Calu3 (cell line): Measurements from ENCODE around the gene CH25H. TPM values are rescaled to one million over a fixed set of nuclear protein-coding genes. Genes with fewer than 3 reads are reported as not detected.
"Not testable (repeated sequence)": the region's sequence is repeated elsewhere in the genome, so short reads cannot be mapped to it uniquely, and the experiment has no call there.

Experiments
- BruUV-seq: library from RNA; stranded (reverse); fragments of 400-500 nt; replicated peaks from 2 replicates; lab custom pipeline; 2021; lab: Mats Ljungman, UMichigan
- CTCF ChIA-PET: fragments of 300-600 bp; sonication (Branson Sonifier 250); formaldehyde crosslinking; loops from one replicate; lab custom pipeline; 2022; ENCODE audit warnings: antibody characterized with exemption; lab: Charles Lee
- DNase-seq: peaks from one replicate; pipeline ENCODE4 v3.0.0; 2022
- H3K27ac Mint-ChIP-seq: one replicate; pipeline ENCODE4 v1.8.0; 2022; ENCODE audit warnings: mixed read lengths; ENCODE audit not compliant: unreplicated experiment
- H3K27me3 Mint-ChIP-seq: one replicate; pipeline ENCODE4 v1.8.0; 2022; ENCODE audit warnings: mixed read lengths; ENCODE audit not compliant: unreplicated experiment
- H3K36me3 Mint-ChIP-seq: one replicate; pipeline ENCODE4 v1.8.0; 2022; ENCODE audit warnings: mild to moderate bottlenecking, moderate library complexity, mixed read lengths; ENCODE audit not compliant: insufficient read depth, unreplicated experiment
- H3K4me1 Mint-ChIP-seq: one replicate; pipeline ENCODE4 v1.8.0; 2022; ENCODE audit warnings: mild to moderate bottlenecking, low read depth, mixed read lengths; ENCODE audit not compliant: unreplicated experiment
- H3K4me3 Mint-ChIP-seq: one replicate; pipeline ENCODE4 v1.8.0; 2022; ENCODE audit warnings: mild to moderate bottlenecking, low read depth, moderate library complexity, mixed read lengths; ENCODE audit not compliant: unreplicated experiment
- H3K9me3 Mint-ChIP-seq: one replicate; pipeline ENCODE4 v1.8.0; 2022; ENCODE audit warnings: low read depth, mixed read lengths; ENCODE audit not compliant: unreplicated experiment
- CTCF ChIP-seq: fragments of 200-600 bp; IDR thresholded peaks from one replicate; pipeline ENCODE4 v1.8.0; 2022; ENCODE audit warnings: antibody characterized with exemption; ENCODE audit not compliant: unreplicated experiment
- intact Hi-C: fragments of 100-400 bp; cut with micrococcal nuclease; formaldehyde crosslinking; loops from one replicate; pipeline ENCODE4 v1.10.0; 2022; ENCODE audit not compliant: unreplicated experiment
- total RNA-seq: library from RNA; stranded (reverse); gene quantifications from 2 replicates; pipeline ENCODE4 v1.2.3, GENCODE V29; 2022

Gene CH25H
- total RNA-seq, 1 experiment from 2014 or later: not detected

- Mint-ChIP-seq H3K9me3 (no peaks in the 10 kb centered on the region), H3K27ac (no peak overlapping the region), H3K27me3 (no peaks in the 10 kb centered on the region), H3K36me3 (peaks cover 13% of the 10 kb centered on the region), H3K4me3 (no peak overlapping the region), H3K4me1 (peaks cover 7% of the 10 kb centered on the region)
- CTCF ChIA-PET: interaction anchor here (0.9 to 1.3 kb wide), 2 partner anchors 122 to 162 kb away, joined by 3 read pairs; partner anchors contain the start of gene IFIT5
- TF ChIP-seq CTCF: no peak
- BruUV-seq: no TSS peak
- no peak for DNase-seq
- intact Hi-C loops: loop anchor here (10.0 kb wide), 1 partner anchor 303 kb away; no protein-coding TSS in a partner anchor
Measured at GRCh38 chr10:89252225-89252585, 45.1 kb upstream of the CH25H start.

GRCh38 chr10:89251409-89252224, 44.5 kb upstream of the CH25H start, which contains the start of gene LIPA:
Gene LIPA, minus strand, starts transcription at chr10:89251775. Its CDS starts 4,127 bp downstream, at chr10:89247648.
- no peak within 1 kb of the TSS for H3K27ac Mint-ChIP-seq
- no peaks in the 10 kb centered on the region for H3K9me3 Mint-ChIP-seq
- no peak for TF ChIP-seq CTCF
- DNase-seq: peak; percentile 92
- peak within 1 kb of the TSS; percentile 77 for H3K4me3 Mint-ChIP-seq
- CTCF ChIA-PET: interaction anchor here (0.9 to 1.3 kb wide), 2 partner anchors 123 to 163 kb away, joined by 3 read pairs; partner anchors contain the start of gene IFIT5
- no peaks in the 10 kb centered on the region for H3K27me3 Mint-ChIP-seq
- H3K36me3 Mint-ChIP-seq: peaks cover 13% of the 10 kb centered on the region
- intact Hi-C loops: loop anchor here (10.0 kb wide), 1 partner anchor 303 kb away; no protein-coding TSS in a partner anchor
- TSS peak; percentile 65 for BruUV-seq
- H3K4me1 Mint-ChIP-seq: peaks cover 7% of the 10 kb centered on the region

- CTCF ChIA-PET: interaction anchor here (0.7 to 1.3 kb wide), 2 partner anchors 124 to 141 kb away, joined by 3 read pairs; partner anchors contain the start of gene IFIT1
- peak overlapping the region; percentile 77 for H3K4me3 Mint-ChIP-seq
- BruUV-seq: no TSS peak
- intact Hi-C loops: loop anchor here (10.0 kb wide), 1 partner anchor 304 kb away; no protein-coding TSS in a partner anchor
- no peaks in the 10 kb centered on the region for H3K27me3 Mint-ChIP-seq
- H3K9me3 Mint-ChIP-seq: no peaks in the 10 kb centered on the region
- no peak for DNase-seq
- H3K36me3 Mint-ChIP-seq: peaks cover 13% of the 10 kb centered on the region
- no peak for TF ChIP-seq CTCF
- peaks cover 7% of the 10 kb centered on the region for H3K4me1 Mint-ChIP-seq
- no peak overlapping the region for H3K27ac Mint-ChIP-seq
Measured at GRCh38 chr10:89250865-89251408, 43.8 kb upstream of the CH25H start.

GRCh38 chr10:89248990-89249389, 41.9 kb upstream of the CH25H start:
- no peak for TF ChIP-seq CTCF
- no peak overlapping the region for H3K4me3 Mint-ChIP-seq
- no peaks in the 10 kb centered on the region for H3K9me3 Mint-ChIP-seq
- peaks cover 7% of the 10 kb centered on the region for H3K4me1 Mint-ChIP-seq
- no peak for DNase-seq
- H3K27ac Mint-ChIP-seq: no peak overlapping the region
- BruUV-seq: no TSS peak
- intact Hi-C loops: no loop called here
- CTCF ChIA-PET: no interaction called here
- H3K36me3 Mint-ChIP-seq: peaks cover 13% of the 10 kb centered on the region
- H3K27me3 Mint-ChIP-seq: no peaks in the 10 kb centered on the region

- CTCF ChIA-PET, H3K27ac Mint-ChIP-seq, DNase-seq, H3K4me1 Mint-ChIP-seq, H3K4me3 Mint-ChIP-seq, H3K27me3 Mint-ChIP-seq, intact Hi-C loops, BruUV-seq, H3K9me3 Mint-ChIP-seq: not testable (repeated sequence)
- H3K36me3 Mint-ChIP-seq: peaks cover 13% of the 10 kb centered on the region
Measured at GRCh38 chr10:89247623-89248022, 40.5 kb upstream of the CH25H start.
